Measurements from ENCODE around the gene PSAT1. TPM values are rescaled to one million over a fixed set of nuclear protein-coding genes. Genes with fewer than 3 reads are reported as not detected.

Gene PSAT1
- total RNA-seq = 100 to 1,000 TPM; 132 to 137 TPM

- intact Hi-C loops (cut with micrococcal nuclease) = loop anchor here (1.0 to 5.0 kb wide), 7 partner anchors 36 to 1276 kb away; partner anchors contain the start of genes CEP78, GNAQ and VPS13A
Observed at GRCh38 chr9:78296893-78297671, at the start of gene PSAT1. TSS of gene PSAT1 (plus strand) at chr9:78297125. CDS start at chr9:78297211, 86 bp downstream.

GRCh38 chr9:78248635-78249034, 48.3 kb upstream of the PSAT1 start:
- CTCF ChIA-PET = no interaction called here
- POLR2A ChIA-PET = no interaction called here
- H3K4me3 Mint-ChIP-seq = no peak overlapping the region
- no peak overlapping the region for H3K27ac Mint-ChIP-seq
- DNase-seq = no peak
- peaks cover 30% of the 10 kb centered on the region for H3K36me3 Mint-ChIP-seq
- H3K9me3 Mint-ChIP-seq = no peaks in the 10 kb centered on the region
- H3K27me3 Mint-ChIP-seq = no peaks in the 10 kb centered on the region
- intact Hi-C loops (cut with micrococcal nuclease) = no loop called here
- no peaks in the 10 kb centered on the region for H3K4me1 Mint-ChIP-seq (ENCODE audit: low read depth)

More at GRCh38 chr9:78296893-78297671, at the start of gene PSAT1:
- Mint-ChIP-seq H3K4me1 (ENCODE audit: low read depth) (peaks cover 44% of the 10 kb centered on the region), H3K27ac (peak within 1 kb of the TSS; percentile 87), H3K9me3 (no peaks in the 10 kb centered on the region), H3K4me3 (peak within 1 kb of the TSS; percentile 89), H3K27me3 (no peaks in the 10 kb centered on the region), H3K36me3 (peaks cover 29% of the 10 kb centered on the region)
- CTCF ChIA-PET = interaction anchor here (0.7 to 2.0 kb wide), 4 partner anchors 34 to 377 kb away, joined by 3 to 8 read pairs (median 3); no protein-coding TSS in a partner anchor
- peak; percentile 96 for DNase-seq
- POLR2A ChIA-PET = interaction anchor here (0.6 to 2.1 kb wide), 9 partner anchors 10 to 320 kb away, joined by 3 to 19 read pairs (median 3); partner anchors contain the start of gene CEP78

- Mint-ChIP-seq H3K4me1 (ENCODE audit: low read depth) (no peaks in the 10 kb centered on the region), H3K4me3 (no peak overlapping the region), H3K36me3 (peaks cover 28% of the 10 kb centered on the region), H3K9me3 (no peaks in the 10 kb centered on the region), H3K27me3 (no peaks in the 10 kb centered on the region), H3K27ac (no peak overlapping the region)
- intact Hi-C loops (cut with micrococcal nuclease) = no loop called here
- ChIA-PET POLR2A (no interaction called here), CTCF (interaction anchor here (1.1 kb wide), 1 partner anchor 12 kb away, joined by 3 read pairs; no protein-coding TSS in a partner anchor)
- no peak for DNase-seq
Observed at GRCh38 chr9:78249542-78249941, 47.4 kb upstream of the PSAT1 start.

GRCh38 chr9:78252616-78253015, 44.3 kb upstream of the PSAT1 start:
- H3K4me3 Mint-ChIP-seq = no peak overlapping the region
- no peaks in the 10 kb centered on the region for H3K4me1 Mint-ChIP-seq (ENCODE audit: low read depth)
- ChIA-PET POLR2A (no interaction called here), CTCF (no interaction called here)
- intact Hi-C loops (cut with micrococcal nuclease) = no loop called here
- H3K36me3 Mint-ChIP-seq = peaks cover 15% of the 10 kb centered on the region
- H3K27me3 Mint-ChIP-seq = no peaks in the 10 kb centered on the region
- H3K9me3 Mint-ChIP-seq = no peaks in the 10 kb centered on the region
- DNase-seq = no peak
- no peak overlapping the region for H3K27ac Mint-ChIP-seq

GRCh38 chr9:78253285-78253684, 43.6 kb upstream of the PSAT1 start:
- Mint-ChIP-seq H3K36me3 (peaks cover 15% of the 10 kb centered on the region), H3K4me1 (ENCODE audit: low read depth) (no peaks in the 10 kb centered on the region), H3K27ac (no peak overlapping the region), H3K4me3 (no peak overlapping the region), H3K27me3 (no peaks in the 10 kb centered on the region), H3K9me3 (no peaks in the 10 kb centered on the region)
- no peak for DNase-seq
- intact Hi-C loops (cut with micrococcal nuclease) = no loop called here
- ChIA-PET CTCF (interaction anchor here (0.7 kb wide), 1 partner anchor 9 kb away, joined by 3 read pairs; no protein-coding TSS in a partner anchor), POLR2A (no interaction called here)

- Mint-ChIP-seq H3K4me1 (ENCODE audit: low read depth) (no peaks in the 10 kb centered on the region), H3K27ac (no peak overlapping the region), H3K27me3 (no peaks in the 10 kb centered on the region), H3K9me3 (no peaks in the 10 kb centered on the region), H3K4me3 (no peak overlapping the region), H3K36me3 (peaks cover 10% of the 10 kb centered on the region)
- POLR2A ChIA-PET = interaction anchor here (0.6 kb wide), 1 partner anchor 14 kb away, joined by 3 read pairs; no protein-coding TSS in a partner anchor
- DNase-seq = no peak
- intact Hi-C loops (cut with micrococcal nuclease) = loop anchor here (1.0 kb wide), 2 partner anchors 36 to 109 kb away; partner anchors contain the start of gene PSAT1
- CTCF ChIA-PET = interaction anchor here (0.9 to 3.9 kb wide), 4 partner anchors 12 to 109 kb away, joined by 3 to 23 read pairs (median 5); no protein-coding TSS in a partner anchor
Observed at GRCh38 chr9:78261403-78262001, 35.4 kb upstream of the PSAT1 start.

- ChIA-PET POLR2A (no interaction called here), CTCF (interaction anchor here (0.7 to 1.8 kb wide), 3 partner anchors 35 to 107 kb away, joined by 3 to 7 read pairs (median 3); partner anchors contain the start of gene PSAT1)
- H3K9me3 Mint-ChIP-seq = no peaks in the 10 kb centered on the region
- H3K4me1 Mint-ChIP-seq (ENCODE audit: low read depth) = no peaks in the 10 kb centered on the region
- no peak overlapping the region for H3K27ac Mint-ChIP-seq
- DNase-seq = no peak
- peaks cover 17% of the 10 kb centered on the region for H3K36me3 Mint-ChIP-seq
- intact Hi-C loops (cut with micrococcal nuclease) = no loop called here
- H3K27me3 Mint-ChIP-seq = no peaks in the 10 kb centered on the region
- no peak overlapping the region for H3K4me3 Mint-ChIP-seq
Observed at GRCh38 chr9:78262655-78263054, 34.3 kb upstream of the PSAT1 start.

GRCh38 chr9:78267889-78268288, 29.0 kb upstream of the PSAT1 start:
- ChIA-PET POLR2A (interaction anchor here (1.0 kb wide), 1 partner anchor 26 kb away, joined by 3 read pairs; no protein-coding TSS in a partner anchor), CTCF (interaction anchor here (1.0 kb wide), 1 partner anchor 10 kb away, joined by 3 read pairs; no protein-coding TSS in a partner anchor)
- Mint-ChIP-seq H3K27ac (no peak overlapping the region), H3K27me3 (no peaks in the 10 kb centered on the region), H3K4me1 (ENCODE audit: low read depth) (no peaks in the 10 kb centered on the region), H3K36me3 (peaks cover 34% of the 10 kb centered on the region), H3K9me3 (no peaks in the 10 kb centered on the region), H3K4me3 (no peak overlapping the region)
- DNase-seq = no peak
- intact Hi-C loops (cut with micrococcal nuclease) = no loop called here

GRCh38 chr9:78269784-78270183, 27.1 kb upstream of the PSAT1 start:
- Mint-ChIP-seq H3K27me3 (no peaks in the 10 kb centered on the region), H3K36me3 (peaks cover 33% of the 10 kb centered on the region), H3K4me1 (ENCODE audit: low read depth) (no peaks in the 10 kb centered on the region), H3K4me3 (no peak overlapping the region), H3K9me3 (no peaks in the 10 kb centered on the region), H3K27ac (no peak overlapping the region)
- intact Hi-C loops (cut with micrococcal nuclease) = no loop called here
- no peak for DNase-seq
- CTCF ChIA-PET = no interaction called here
- POLR2A ChIA-PET = no interaction called here

GRCh38 chr9:78272307-78272706, 24.6 kb upstream of the PSAT1 start:
- intact Hi-C loops (cut with micrococcal nuclease) = no loop called here
- Mint-ChIP-seq H3K27me3 (no peaks in the 10 kb centered on the region), H3K36me3 (peaks cover 19% of the 10 kb centered on the region), H3K9me3 (no peaks in the 10 kb centered on the region), H3K4me1 (ENCODE audit: low read depth) (no peaks in the 10 kb centered on the region), H3K4me3 (no peak overlapping the region), H3K27ac (no peak overlapping the region)
- DNase-seq = no peak
- CTCF ChIA-PET = no interaction called here
- POLR2A ChIA-PET = interaction anchor here (1.5 kb wide), 1 partner anchor 25 kb away, joined by 7 read pairs; the partner anchor contains the start of gene PSAT1

GRCh38 chr9:78273761-78274160, 23.2 kb upstream of the PSAT1 start:
- H3K9me3 Mint-ChIP-seq = no peaks in the 10 kb centered on the region
- intact Hi-C loops (cut with micrococcal nuclease) = no loop called here
- ChIA-PET CTCF (no interaction called here), POLR2A (no interaction called here)
- no peak overlapping the region for H3K27ac Mint-ChIP-seq
- DNase-seq = no peak
- peaks cover 12% of the 10 kb centered on the region for H3K36me3 Mint-ChIP-seq
- H3K4me3 Mint-ChIP-seq = no peak overlapping the region
- H3K27me3 Mint-ChIP-seq = no peaks in the 10 kb centered on the region
- no peaks in the 10 kb centered on the region for H3K4me1 Mint-ChIP-seq (ENCODE audit: low read depth)

GRCh38 chr9:78278177-78278777, 18.6 kb upstream of the PSAT1 start:
- POLR2A ChIA-PET = no interaction called here
- no peaks in the 10 kb centered on the region for H3K36me3 Mint-ChIP-seq
- CTCF ChIA-PET = interaction anchor here (0.7 to 1.0 kb wide), 3 partner anchors 10 to 163 kb away, joined by 3 read pairs; no protein-coding TSS in a partner anchor
- no peak for DNase-seq
- no peaks in the 10 kb centered on the region for H3K4me1 Mint-ChIP-seq (ENCODE audit: low read depth)
- no peak overlapping the region for H3K27ac Mint-ChIP-seq
- intact Hi-C loops (cut with micrococcal nuclease) = no loop called here
- H3K9me3 Mint-ChIP-seq = no peaks in the 10 kb centered on the region
- no peak overlapping the region for H3K4me3 Mint-ChIP-seq
- peaks cover under 1% of the 10 kb centered on the region for H3K27me3 Mint-ChIP-seq
